CD14-positive monocyte (primary cell): ENCODE data around the gene GPX5. TPM values are rescaled to one million over a fixed set of nuclear protein-coding genes. Genes with fewer than 3 reads are reported as not detected.
A peak's percentile ranks its signal among the peaks of the same experiment; 100 is the strongest.
"Not testable (repeated sequence)": the region's sequence is repeated elsewhere in the genome, so short reads cannot be mapped to it uniquely, and the experiment has no call there.

Experiments used
- DNase-seq, 3 donors: peaks; one replicate each; pipeline ENCODE4 v3.0.0-alpha.2; 2011 to 2022
- H2AFZ ChIP-seq: 2 replicates; pipeline ENCODE4 v1.6.0; 2012; ENCODE audit warnings: mild to moderate bottlenecking, low read depth, low read length, inconsistent platforms; ENCODE audit not compliant: insufficient read depth, poor library complexity, severe bottlenecking
- H3K27ac ChIP-seq, 2 donors: 1 replicate in 1 of 2; 2 replicates in 1 of 2; pipeline ENCODE4 v1.5.1; 2012 to 2013; ENCODE audit warnings: low read length in 2 of 2, control low read depth in 1 of 2, inconsistent platforms in 1 of 2, low read depth in 1 of 2, mild to moderate bottlenecking in 1 of 2
- H3K27me3 ChIP-seq, 2 donors: one replicate each; pipeline versions ENCODE4 v1.6.0 to v1.6.1; 2011 to 2013; ENCODE audit warnings: low read length in 2 of 2; ENCODE audit not compliant: control insufficient read depth in 2 of 2, insufficient read depth in 2 of 2
- H3K36me3 ChIP-seq, 2 donors: replicated peaks in 1 of 2; 1 replicate in 1 of 2; 2 replicates in 1 of 2; pipeline versions ENCODE4 v1.5.1 to v1.6.1; 2012 to 2013; ENCODE audit warnings: low read length in 2 of 2, control low read depth in 1 of 2, inconsistent platforms in 1 of 2, mild to moderate bottlenecking in 1 of 2; ENCODE audit not compliant: insufficient read depth in 2 of 2, control insufficient read depth in 1 of 2
- H3K4me1 ChIP-seq, 2 donors: 1 replicate in 1 of 2; 2 replicates in 1 of 2; pipeline versions ENCODE4 v1.5.1 to v1.6.1; 2012 to 2013; ENCODE audit warnings: low read length in 2 of 2, control low read depth in 1 of 2, inconsistent platforms in 1 of 2, mild to moderate bottlenecking in 1 of 2, moderate library complexity in 1 of 2; ENCODE audit not compliant: insufficient read depth in 2 of 2, control insufficient read depth in 1 of 2
- H3K4me2 ChIP-seq: replicated peaks from 2 replicates; pipeline ENCODE3; 2012; ENCODE audit warnings: low read length, moderate library complexity, mild to moderate bottlenecking; ENCODE audit not compliant: poor library complexity, severe bottlenecking; ENCODE audit errors: extremely low read depth
- H3K4me3 ChIP-seq, 3 experiments: fragments of 200-600 bp in 1 of 3; sonication (generic) in 1 of 3; replicated peaks in 1 of 3; 1 replicate in 2 of 3; 2 replicates in 1 of 3; pipeline ENCODE4 v1.5.1; 2011 to 2013; ENCODE audit warnings: low read length in 3 of 3, mild to moderate bottlenecking in 3 of 3, control low read depth in 2 of 3, low read depth in 2 of 3, inconsistent platforms in 1 of 3, moderate library complexity in 1 of 3
- H3K79me2 ChIP-seq: 2 replicates; pipeline ENCODE4 v1.6.0; 2012; ENCODE audit warnings: mild to moderate bottlenecking, control low read depth, inconsistent platforms, low read length, moderate library complexity; ENCODE audit not compliant: insufficient read depth
- H3K9ac ChIP-seq: 2 replicates; pipeline ENCODE4 v1.6.0; 2017; ENCODE audit warnings: low read length, mild to moderate bottlenecking; ENCODE audit not compliant: insufficient read depth, poor library complexity, severe bottlenecking
- H3K9me3 ChIP-seq, 2 donors: replicated peaks in 1 of 2; 1 replicate in 1 of 2; 2 replicates in 1 of 2; pipeline versions ENCODE4 v1.5.1 to v1.6.1; 2012 to 2013; ENCODE audit warnings: low read length in 2 of 2, control low read depth in 1 of 2; ENCODE audit not compliant: control insufficient read depth in 1 of 2, insufficient read depth in 1 of 2
- H4K20me1 ChIP-seq: 2 replicates; pipeline ENCODE4 v1.6.0; 2012; ENCODE audit warnings: mild to moderate bottlenecking, low read length, control low read depth, moderate library complexity; ENCODE audit not compliant: insufficient read depth
- H3K27ac Mint-ChIP-seq, 7 donors: one replicate each; pipeline ENCODE4 v1.8.0; 2020; ENCODE audit warnings: mild to moderate bottlenecking in 7 of 7, mixed read lengths in 7 of 7, moderate library complexity in 6 of 7, inconsistent platforms in 2 of 7
- H3K27me3 Mint-ChIP-seq, 3 donors: one replicate each; pipeline ENCODE4 v1.8.0; 2021 to 2022; ENCODE audit warnings: low read depth in 3 of 3, mild to moderate bottlenecking in 3 of 3, mixed read lengths in 3 of 3, moderate library complexity in 3 of 3, inconsistent platforms in 1 of 3
- H3K36me3 Mint-ChIP-seq, 2 donors: one replicate each; pipeline ENCODE4 v1.8.0; 2020; ENCODE audit warnings: mixed read lengths in 2 of 2, inconsistent platforms in 1 of 2, mild to moderate bottlenecking in 1 of 2
- H3K4me1 Mint-ChIP-seq: one replicate; pipeline ENCODE4 v1.8.0; 2020; ENCODE audit warnings: mild to moderate bottlenecking, mixed read lengths
- H3K4me3 Mint-ChIP-seq, 2 donors: one replicate each; pipeline ENCODE4 v1.8.0; 2020; ENCODE audit warnings: mild to moderate bottlenecking in 2 of 2, mixed read lengths in 2 of 2, moderate library complexity in 1 of 2
- H3K9me3 Mint-ChIP-seq, 7 donors: one replicate each; pipeline ENCODE4 v1.8.0; 2020 to 2022; ENCODE audit warnings: mixed read lengths in 7 of 7, mild to moderate bottlenecking in 6 of 7, moderate library complexity in 6 of 7, inconsistent platforms in 2 of 7
- CTCF ChIP-seq: fragments of 200-600 bp; IDR thresholded peaks from one replicate; pipeline ENCODE4 v1.8.0; 2022; ENCODE audit warnings: antibody characterized with exemption, mild to moderate bottlenecking
- WGBS: methylation state at CpG from one replicate; pipeline ENCODE4 v1.1.5; 2013; ENCODE audit warnings: missing lambda C conversion rate; ENCODE audit not compliant: insufficient coverage; 5-methylcytosine and 5-hydroxymethylcytosine counted together
- intact Hi-C, 2 donors: fragments of 100-400 bp; cut with micrococcal nuclease; formaldehyde crosslinking; loops; one replicate each; pipeline versions ENCODE4 v1.15.0 to v1.15.1; 2023
- polyA plus RNA-seq, 3 donors: library from polyadenylated mRNA; depleted of rRNA in 1 of 3; unstranded in 2 of 3; stranded (reverse) in 1 of 3; fragments of 300-500 nt in 2 of 3; fragments of >200 nt in 1 of 3; fragmentation: Illumina TruSeq in 2 of 3; gene quantifications; 1 replicate in 2 of 3; 2 replicates in 1 of 3; pipeline ENCODE4 v1.2.3, GENCODE V29; 2012 to 2021

The GPX5 gene
- polyA plus RNA-seq, 3 donors, result not detected

DNA sequence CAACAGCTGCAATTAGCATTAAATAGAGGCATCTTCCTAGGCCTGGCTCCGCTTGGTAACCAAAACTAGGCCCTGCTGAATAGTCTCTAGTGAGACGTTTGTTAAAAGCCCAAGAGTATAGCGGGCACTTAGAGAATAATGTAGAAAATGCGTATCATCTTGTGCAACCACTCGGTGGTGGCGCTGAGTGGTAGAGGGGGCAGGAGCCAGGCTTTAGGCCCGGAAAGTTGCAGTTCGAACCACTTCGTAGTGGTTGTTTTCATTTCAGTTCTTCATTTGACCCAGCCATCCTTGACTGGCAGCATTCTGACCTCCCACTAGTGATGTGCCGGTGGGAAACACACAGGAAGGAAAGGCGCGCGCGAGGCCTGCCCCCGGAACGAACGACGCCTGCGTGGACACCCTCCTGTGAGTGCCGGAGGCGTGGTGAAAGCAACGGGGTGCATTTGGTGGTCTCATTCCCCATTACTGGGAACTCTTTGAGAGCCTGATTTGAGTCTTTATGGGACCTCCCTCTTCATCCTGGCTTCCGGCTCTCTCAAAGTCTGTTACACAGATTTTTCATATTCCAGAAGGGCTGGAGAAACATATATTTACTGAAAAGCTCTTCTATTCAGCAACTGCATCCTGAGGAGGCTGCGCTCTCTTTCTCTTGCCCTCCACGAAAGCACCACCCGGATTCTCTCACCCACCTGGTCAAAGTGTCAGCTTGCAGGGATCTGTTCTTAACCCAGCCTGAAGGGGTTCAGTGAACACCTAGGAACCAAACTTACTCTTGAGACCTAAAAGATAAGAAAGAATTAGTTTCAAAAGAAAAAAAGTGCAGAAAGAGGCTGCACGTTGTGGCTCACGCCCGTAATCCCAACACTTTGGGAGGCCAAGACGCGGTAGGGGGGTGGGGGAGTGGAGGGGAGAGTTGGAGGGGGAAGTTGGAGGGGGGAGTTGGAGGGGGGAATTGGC, 18.2 kb downstream of the GPX5 start:
- Mint-ChIP-seq H3K27me3 (peaks cover 32 to 46% (median 33%) of the 10 kb centered on the region in 3 donors), H3K36me3 (no peaks in the 10 kb centered on the region), H3K4me1 (peaks cover 11% of the 10 kb centered on the region), H3K4me3 (peak overlapping the region in 1 of 2 donors; percentile 68), H3K9me3 (peaks cover 0 to 25% (median 15%) of the 10 kb centered on the region in 7 donors), H3K27ac (peak overlapping the region in 1 of 7 donors; percentile 75)
- H3K27ac ChIP-seq, result no peak overlapping the region
- peak overlapping the region; percentile 50 for H3K4me2 ChIP-seq
- peaks cover 16 to 49% of the 10 kb centered on the region in 2 donors for H3K27me3 ChIP-seq
- intact Hi-C loops, result no loop called here
- peaks cover 4 to 7% of the 10 kb centered on the region in 2 donors for H3K9me3 ChIP-seq
- no peaks in the 10 kb centered on the region for H4K20me1 ChIP-seq
- TF ChIP-seq CTCF, result no peak
- 6% methylated on average over 22 of the region's 31 CpGs for whole genome bisulfite sequencing
- peaks cover 0 to 17% of the 10 kb centered on the region in 2 donors for H3K4me1 ChIP-seq
- H2AFZ ChIP-seq, result peak overlapping the region; percentile 46
- no peak for DNase-seq
- peak overlapping the region in 1 of 3 experiments; percentile 48 for H3K4me3 ChIP-seq
- H3K79me2 ChIP-seq, result no peaks in the 10 kb centered on the region
- no peak overlapping the region for H3K9ac ChIP-seq
- no peaks in the 10 kb centered on the region for H3K36me3 ChIP-seq

- no peak overlapping the region for H3K4me3 Mint-ChIP-seq
- peaks cover 3 to 21% (median 14%) of the 10 kb centered on the region in 7 donors for H3K9me3 Mint-ChIP-seq
- no peak for TF ChIP-seq CTCF
- no peaks in the 10 kb centered on the region for H3K79me2 ChIP-seq
- peaks cover 4 to 7% of the 10 kb centered on the region in 2 donors for H3K9me3 ChIP-seq
- H2AFZ ChIP-seq, result no peak overlapping the region
- peaks cover 28 to 38% (median 30%) of the 10 kb centered on the region in 3 donors for H3K27me3 Mint-ChIP-seq
- peaks cover 11% of the 10 kb centered on the region for H3K4me1 Mint-ChIP-seq
- H3K4me3 ChIP-seq, result no peak overlapping the region
- no peaks in the 10 kb centered on the region for H3K36me3 Mint-ChIP-seq
- H3K4me2 ChIP-seq, result no peak overlapping the region
- no peak overlapping the region for H3K27ac Mint-ChIP-seq
- H3K36me3 ChIP-seq, result no peaks in the 10 kb centered on the region
- no peak for DNase-seq
- H3K27me3 ChIP-seq, result peaks cover 14 to 37% of the 10 kb centered on the region in 2 donors
- H3K4me1 ChIP-seq, result peaks cover 0 to 17% of the 10 kb centered on the region in 2 donors
- H3K9ac ChIP-seq, result no peak overlapping the region
- intact Hi-C loops, result no loop called here
- H3K27ac ChIP-seq, result no peak overlapping the region
- H4K20me1 ChIP-seq, result no peaks in the 10 kb centered on the region
Observed at GRCh38 chr6:28545955-28546354, 20.3 kb downstream of the GPX5 start.

DNA sequence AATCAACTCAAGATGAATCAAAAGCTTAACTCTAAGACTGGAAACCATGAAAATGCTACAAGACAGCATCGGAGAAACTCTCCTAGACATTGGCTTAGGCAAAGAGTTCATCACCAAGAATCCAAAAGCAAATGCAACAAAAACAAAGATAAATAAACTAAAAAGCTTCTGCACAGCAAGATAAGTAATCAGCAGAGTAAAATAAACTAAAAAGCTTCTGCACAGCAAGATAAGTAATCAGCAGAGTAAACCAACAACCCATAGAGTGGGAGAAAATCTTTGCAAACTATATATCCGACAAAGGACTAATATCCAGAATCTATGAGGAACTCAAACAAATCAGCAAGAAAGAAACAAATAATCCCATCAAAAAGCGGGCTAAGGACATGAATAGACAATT, 21.3 kb downstream of the GPX5 start:
- H3K27ac ChIP-seq, H3K36me3 ChIP-seq, H4K20me1 ChIP-seq, DNase-seq, H3K4me3 ChIP-seq, H3K9me3 ChIP-seq, H3K4me2 ChIP-seq, H2AFZ ChIP-seq, H3K4me3 Mint-ChIP-seq, H3K36me3 Mint-ChIP-seq, H3K79me2 ChIP-seq, H3K9ac ChIP-seq, intact Hi-C loops, H3K27ac Mint-ChIP-seq: not testable (repeated sequence)
- peaks cover 0 to 17% of the 10 kb centered on the region in 2 donors for H3K4me1 ChIP-seq
- peaks cover 14 to 36% of the 10 kb centered on the region in 2 donors for H3K27me3 ChIP-seq
- H3K9me3 Mint-ChIP-seq, result peaks cover 3 to 14% (median 11%) of the 10 kb centered on the region in 7 donors
- WGBS, result no CpG with 5 or more reads among the region's 3 CpGs
- H3K4me1 Mint-ChIP-seq, result peaks cover 11% of the 10 kb centered on the region
- peaks cover 25 to 35% (median 25%) of the 10 kb centered on the region in 3 donors for H3K27me3 Mint-ChIP-seq
